GM12865 (cell line): Measurements from ENCODE around the gene MED31.
"Not testable (repeated sequence)": the region's sequence is repeated elsewhere in the genome, so short reads cannot be mapped to it uniquely, and the experiment has no call there.

Experiments used
- DNase-seq: peaks from one replicate; pipeline ENCODE4 v3.0.0; 2010; ENCODE audit warnings: low read depth
- H3K4me3 ChIP-seq: 2 replicates; pipeline ENCODE4 v1.5.1; 2011; ENCODE audit warnings: mild to moderate bottlenecking, low read depth, low read length, control low read depth
- CTCF ChIP-seq: IDR thresholded peaks from 2 replicates; pipeline ENCODE4 v1.5.1; 2011; ENCODE audit warnings: low read length, control low read depth, low read depth, inconsistent platforms; ENCODE audit not compliant: insufficient read depth; ENCODE audit errors: missing control alignments

Gene MED31

GRCh38 chr17:6669479-6670212, 18.2 kb upstream of the MED31 start:
- H3K4me3 ChIP-seq: no peak overlapping the region
- no peak for DNase-seq
- TF ChIP-seq CTCF: no peak

GRCh38 chr17:6668727-6669425, 17.5 kb upstream of the MED31 start:
- TF ChIP-seq CTCF: no peak
- H3K4me3 ChIP-seq: no peak overlapping the region
- no peak for DNase-seq

GRCh38 chr17:6668219-6668618, 16.8 kb upstream of the MED31 start:
- DNase-seq: no peak
- TF ChIP-seq CTCF: no peak
- no peak overlapping the region for H3K4me3 ChIP-seq

- TF ChIP-seq CTCF: no peak
- no peak overlapping the region for H3K4me3 ChIP-seq
- DNase-seq: no peak
These were observed 16.1 kb upstream of the MED31 start for GRCh38 chr17:6667516-6667915.

GRCh38 chr17:6666557-6666956, 15.2 kb upstream of the MED31 start:
- DNase-seq: no peak
- no peak overlapping the region for H3K4me3 ChIP-seq
- no peak for TF ChIP-seq CTCF

- peak; percentile 79 for DNase-seq
- TF ChIP-seq CTCF: peak; percentile 92
- H3K4me3 ChIP-seq: no peak overlapping the region
These were observed 14.7 kb upstream of the MED31 start for GRCh38 chr17:6666077-6666521.

- H3K4me3 ChIP-seq, DNase-seq: not testable (repeated sequence)
These were observed 11.8 kb upstream of the MED31 start for GRCh38 chr17:6663200-6663599.
